ENCODE measurements around the gene ITFG1. TPM values are rescaled to one million over a fixed set of nuclear protein-coding genes. Genes with fewer than 3 reads are reported as not detected.

Gene ITFG1
- total RNA-seq (2022; extraction: Qiagen RNA extraction): 41.2 to 43.4 TPM (median 42.6 TPM) in 5 replicates

DNA sequence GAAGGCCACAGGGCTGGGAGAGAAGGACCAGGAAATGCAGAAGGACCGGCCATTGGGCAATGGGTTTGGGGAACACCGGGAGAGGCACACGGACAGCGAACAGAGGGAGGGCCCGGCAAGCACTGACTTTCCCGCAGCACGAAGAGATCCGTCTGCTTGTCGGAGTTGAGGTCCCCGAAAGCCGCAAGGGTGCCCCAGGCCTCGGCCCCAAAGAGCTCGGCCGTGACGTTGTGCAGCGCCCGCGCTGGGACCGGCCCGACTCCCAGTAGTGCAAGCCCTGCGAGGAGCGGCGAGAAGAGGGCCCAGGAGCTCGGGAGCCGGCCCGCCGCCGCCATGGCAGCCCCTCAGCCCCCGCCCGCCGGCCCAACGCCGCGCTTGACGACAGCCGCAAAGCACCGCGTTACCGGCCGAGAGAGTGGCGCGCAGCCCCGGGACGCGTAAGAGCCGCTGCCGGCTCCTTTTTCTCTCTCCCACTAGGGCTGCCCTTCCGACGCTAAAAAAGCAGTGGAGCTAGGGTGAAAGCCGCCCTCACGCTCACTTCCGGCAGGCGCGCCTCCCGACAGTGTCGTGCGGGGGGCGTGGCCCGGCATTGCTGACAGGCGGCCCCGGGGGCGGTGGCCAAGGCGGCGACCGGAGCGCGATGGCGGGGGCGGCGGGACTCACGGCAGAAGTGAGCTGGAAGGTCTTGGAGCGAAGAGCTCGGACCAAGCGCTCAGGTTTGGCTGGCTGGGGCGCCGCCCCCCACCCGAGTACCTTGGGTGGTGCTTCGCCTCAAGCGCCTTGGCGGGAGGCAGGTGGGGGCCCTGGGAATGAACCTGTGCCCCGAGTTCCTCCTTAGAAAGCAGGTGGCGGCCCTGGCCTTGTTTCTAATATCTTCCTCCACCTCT is at the start of gene ITFG1, which contains the start of gene PHKB:
Gene ITFG1 (minus strand): TSS at position 353 of the 887 bp plus-strand sequence. CDS start 18 bp downstream, at position 335.
Gene PHKB (plus strand): TSS at position 621 of the 887 bp plus-strand sequence. CDS start 20 bp downstream, at position 641.

GRCh38 chr16:47143677-47144558 is 316.9 kb downstream of the ITFG1 start, which contains the start of gene NETO2:
TSS of gene NETO2 (minus strand) at chr16:47143945. CDS start at chr16:47143612, 333 bp downstream.

Other genes with a start within 250 kb of the ITFG1 start
- gene PHKB, start 268 bp upstream of the ITFG1 start, total RNA-seq (2022; extraction: Qiagen RNA extraction): 27.7 to 35.1 TPM (median 34.1 TPM) in 5 replicates